GM19193 (cell line): ENCODE results near the gene FCER2.

ENCODE experiments used
- POLR2A ChIP-seq: IDR thresholded peaks from 4 replicates; pipeline ENCODE4 v1.6.1; 2011; ENCODE audit not compliant: insufficient read depth, insufficient read length; ENCODE audit errors: extremely low read depth

Gene FCER2

GRCh38 chr19:7701654-7702457 lies at the start of gene FCER2:
Gene FCER2, minus strand, starts transcription at chr19:7702131. Its CDS starts 2,371 bp downstream, at chr19:7699760.
- peak; percentile 57 for TF ChIP-seq POLR2A

GRCh38 chr19:7751157-7751783 lies 49.3 kb upstream of the FCER2 start:
- TF ChIP-seq POLR2A = no peak

GRCh38 chr19:7748756-7749155 lies 46.8 kb upstream of the FCER2 start:
- TF ChIP-seq POLR2A = no peak

- no peak for TF ChIP-seq POLR2A
Measured at GRCh38 chr19:7748171-7748570, 46.2 kb upstream of the FCER2 start.

- no peak for TF ChIP-seq POLR2A
Measured at GRCh38 chr19:7746903-7747884, 45.3 kb upstream of the FCER2 start, which contains the start of gene CD209. Gene CD209, minus strand, starts transcription at chr19:7747534. Its CDS starts 23 bp downstream, at chr19:7747511.

GRCh38 chr19:7744871-7745650 lies 43.1 kb upstream of the FCER2 start:
- TF ChIP-seq POLR2A = no peak

GRCh38 chr19:7744199-7744786 lies 42.4 kb upstream of the FCER2 start:
- no peak for TF ChIP-seq POLR2A

- TF ChIP-seq POLR2A = no peak
Measured at GRCh38 chr19:7743425-7743841, 41.5 kb upstream of the FCER2 start.

- no peak for TF ChIP-seq POLR2A
Measured at GRCh38 chr19:7742991-7743390, 41.1 kb upstream of the FCER2 start.

- TF ChIP-seq POLR2A = no peak
Measured at GRCh38 chr19:7742575-7742974, 40.6 kb upstream of the FCER2 start.

- no peak for TF ChIP-seq POLR2A
Measured at GRCh38 chr19:7740682-7741054, 38.7 kb upstream of the FCER2 start.

GRCh38 chr19:7739801-7740681 lies 38.1 kb upstream of the FCER2 start:
- TF ChIP-seq POLR2A = no peak

- TF ChIP-seq POLR2A = no peak
Measured at GRCh38 chr19:7739211-7739755, 37.4 kb upstream of the FCER2 start.
